K562 (cell line): ENCODE measurements around the gene SBF1. TPM values are rescaled to one million over a fixed set of nuclear protein-coding genes. Genes with fewer than 3 reads are reported as not detected.

Experiments used
- ATAC-seq: fragments of 200-7000 bp; cut with Tn5 transposase; 3 replicates; pipeline ENCODE4 v1.9.1; 2020; ENCODE audit warnings: moderate library complexity
- BruUV-seq: library from RNA; stranded (reverse); fragments of 400-500 nt; replicated peaks from 2 replicates; lab custom pipeline; 2021; lab: Mats Ljungman, UMichigan
- CTCF ChIA-PET: fragments of 300-600 bp; formaldehyde crosslinking; extraction: SDS; loops from one replicate; lab custom pipeline; 2021; ENCODE audit warnings: low intra/inter-chr PET ratio; lab: Yijun Ruan, JAX
- POLR2A ChIA-PET: fragments of 300-600, 350-650 bp; sonication (Branson Sonifier 250); formaldehyde crosslinking; extraction: SDS; loops from one replicate; lab custom pipeline; 2021; ENCODE audit warnings: antibody characterized with exemption, inconsistent platforms; lab: Yijun Ruan, JAX
- DNase-seq, 4 experiments: peaks; one replicate each; pipeline versions ENCODE4 v3.0.0 to v3.0.0-alpha.2; 2011 to 2018; ENCODE audit warnings: low spot score in 3 of 4, mixed read lengths in 3 of 4; ENCODE audit errors: extremely low read depth in 1 of 4
- FAIRE-seq: peaks from 2 replicates; lab custom pipeline; 2011; peaks lifted over from hg19 to GRCh38; lab: Jason Lieb, UNC
- H2AFZ ChIP-seq: 2 replicates; pipeline ENCODE4 v1.6.0; 2011; ENCODE audit warnings: low read depth, low read length, control low read depth, inconsistent platforms
- H3K27ac ChIP-seq: fragments of 200-600 bp; 3 replicates; pipeline ENCODE4 v1.8.0; 2011; ENCODE audit warnings: low read depth, mild to moderate bottlenecking, control low read depth, inconsistent platforms, low read length, moderate library complexity, mixed read lengths; ENCODE audit errors: extremely low read depth
- H3K27me3 ChIP-seq, 2 experiments: fragments of 300-600 bp in 1 of 2; 2 replicates in 1 of 2; 3 replicates in 1 of 2; pipeline versions ENCODE4 v1.6.0 to v1.8.0; 2011; ENCODE audit warnings: inconsistent platforms in 2 of 2, low read length in 2 of 2, mild to moderate bottlenecking in 1 of 2, mixed read lengths in 1 of 2, moderate library complexity in 1 of 2; ENCODE audit not compliant: control insufficient read depth in 2 of 2, insufficient read depth in 2 of 2
- H3K36me3 ChIP-seq: fragments of 300-600 bp; 3 replicates; pipeline ENCODE4 v1.8.0; 2011; ENCODE audit warnings: mild to moderate bottlenecking, low read length, inconsistent platforms; ENCODE audit not compliant: control insufficient read depth, insufficient read depth
- H3K4me1 ChIP-seq, 2 experiments: fragments of 200-600 bp in 1 of 2; replicated peaks in 1 of 2; 2 replicates in 1 of 2; 3 replicates in 1 of 2; pipeline versions ENCODE4 v1.5.1 to v1.8.0; 2011; ENCODE audit warnings: inconsistent platforms in 2 of 2, low read length in 2 of 2, mild to moderate bottlenecking in 1 of 2, mixed read lengths in 1 of 2, moderate library complexity in 1 of 2; ENCODE audit not compliant: control insufficient read depth in 2 of 2, insufficient read depth in 2 of 2
- H3K4me2 ChIP-seq: 2 replicates; pipeline ENCODE4 v1.6.1; 2011; ENCODE audit warnings: low read length, control low read depth, inconsistent platforms, mixed read lengths; ENCODE audit not compliant: insufficient read depth
- H3K4me3 ChIP-seq: fragments of 200-600 bp; sonication (generic), shearing (Covaris generic); 2 replicates; pipeline ENCODE4 v1.5.1; 2016; ENCODE audit warnings: control low read depth, inconsistent platforms
- H3K79me2 ChIP-seq: fragments of 200-600 bp; 3 replicates; pipeline ENCODE4 v1.8.0; 2011; ENCODE audit warnings: low read length, inconsistent platforms; ENCODE audit not compliant: control insufficient read depth, insufficient read depth
- H3K9ac ChIP-seq, 2 experiments: 2 replicates each; pipeline versions ENCODE4 v1.6.0 to v1.6.1; 2011; ENCODE audit warnings: low read depth in 2 of 2, low read length in 2 of 2, control low read depth in 1 of 2, inconsistent platforms in 1 of 2, mild to moderate bottlenecking in 1 of 2, mixed read lengths in 1 of 2; ENCODE audit not compliant: insufficient read depth in 1 of 2
- H3K9me1 ChIP-seq: one replicate; pipeline ENCODE4 v1.6.0; 2011; ENCODE audit warnings: inconsistent platforms, mild to moderate bottlenecking, low read length, moderate library complexity; ENCODE audit not compliant: control insufficient read depth, insufficient read depth
- H3K9me3 ChIP-seq: replicated peaks from 2 replicates; pipeline ENCODE4 v1.5.1; 2011; ENCODE audit warnings: low read depth, low read length, inconsistent platforms; ENCODE audit not compliant: control insufficient read depth, insufficient read depth
- H4K20me1 ChIP-seq: replicated peaks from 2 replicates; pipeline ENCODE4 v1.6.1; 2011; ENCODE audit warnings: low read length, inconsistent platforms, mixed read lengths; ENCODE audit not compliant: control insufficient read depth, insufficient read depth
- MYNN ChIP-seq, 2 experiments: sonication (generic); formaldehyde crosslinking in 1 of 2; IDR thresholded peaks; 2 replicates each; pipeline versions ENCODE4 v1.5.0 to v1.6.1; 2016 to 2020; ENCODE audit warnings: antibody characterized with exemption in 1 of 2, missing genetic modification reagents in 1 of 2
- PHB ChIP-seq: fragments of 250-450 bp; sonication (Bioruptor Pico); IDR thresholded peaks from 2 replicates; pipeline ENCODE4 v1.5.0; 2021
- RHOXF2B ChIP-seq: fragments of 250-450 bp; sonication (Bioruptor Pico); conservative IDR thresholded peaks from 2 replicates; pipeline ENCODE4 v1.5.1; 2021
- SMARCB1 ChIP-seq: IDR thresholded peaks from 2 replicates; pipeline ENCODE4 v1.6.1; 2011; ENCODE audit warnings: improper control_type of control experiment, low read depth; ENCODE audit not compliant: insufficient read length
- TAF7 ChIP-seq: fragments of 450-650 bp; IDR thresholded peaks from 2 replicates; pipeline ENCODE4 v1.6.1; 2016; ENCODE audit warnings: missing genetic modification characterization, missing compliant biosample characterization
- WGBS: fragments of 100-300 bp; shearing (Covaris generic); methylation state at CpG from one replicate; pipeline ENCODE4 v1.1.6; 2016; ENCODE audit warnings: low coverage, mixed read lengths; ENCODE audit not compliant: insufficient coverage; ENCODE audit errors: missing lambda C conversion rate; 5-methylcytosine and 5-hydroxymethylcytosine counted together
- in situ Hi-C: fragments of 300-500 bp; cut with MboI; formaldehyde crosslinking; loops from 4 replicates; pipeline ENCODE4 v1.15.0; 2018; ENCODE audit warnings: inconsistent platforms, mixed read lengths
- intact Hi-C: fragments of 100-400 bp; cut with micrococcal nuclease; formaldehyde crosslinking; loops from 2 replicates; pipeline ENCODE4 v1.14.2; 2022
- polyA plus RNA-seq, 8 experiments: library from polyadenylated mRNA; depleted of rRNA in 4 of 8; stranded (reverse) in 5 of 8; unstranded in 3 of 8; fragments of >200 nt; fragmentation: Nextera tagmentation in 2 of 8; fragmentation: Illumina TruSeq in 1 of 8; extraction: Ambion mirVana in 2 of 8; extraction: Trizol in 1 of 8; gene quantifications; 2 replicates each; pipeline versions ENCODE4 v1.2.1 to v1.2.3, GENCODE V29; 2011 to 2014; ENCODE audit warnings: inconsistent platforms in 1 of 8, missing spikeins in 1 of 8
- total RNA-seq, 7 experiments: library from RNA; depleted of rRNA in 6 of 7; stranded (reverse); fragments of >200 nt in 6 of 7; fragmentation: Illumina TruSeq in 2 of 7; extraction: Trizol in 2 of 7; gene quantifications; 2 replicates each; pipeline versions ENCODE4 v1.2.1 to v1.2.3, GENCODE V29; 2011 to 2021; ENCODE audit warnings: low replicate concordance in 1 of 7
- TF ChIP-seq, protein P1 (sequence below): fragments of 250-450 bp; sonication (Bioruptor Pico); IDR thresholded peaks from 2 replicates; pipeline ENCODE4 v1.4.0; 2020; ENCODE audit warnings: mild to moderate bottlenecking
- TF ChIP-seq, protein P2 (sequence below): fragments of 200-800 bp; sonication (Bioruptor generic); IDR thresholded peaks from 2 replicates; pipeline ENCODE4 v1.6.1; 2017; ENCODE audit warnings: missing genetic modification characterization, missing compliant biosample characterization
- TF ChIP-seq, protein P3 (sequence below): fragments of 200-800 bp; sonication (Bioruptor generic); IDR thresholded peaks from 2 replicates; pipeline ENCODE4 v1.6.1; 2017; ENCODE audit warnings: missing genetic modification characterization, missing compliant biosample characterization
- TF ChIP-seq, protein P4 (sequence below), 2 experiments: IDR thresholded peaks; 2 replicates each; pipeline ENCODE4 v1.6.1; 2012; ENCODE audit warnings: improper control_type of control experiment in 2 of 2, low read depth in 2 of 2, low read length in 2 of 2, borderline replicate concordance in 1 of 2
- TF ChIP-seq, protein P5 (sequence below): fragments of 250-450 bp; sonication (Bioruptor Pico); IDR thresholded peaks from 2 replicates; pipeline ENCODE4 v1.8.0; 2021; ENCODE audit warnings: moderate library complexity, mild to moderate bottlenecking, inconsistent platforms

The SBF1 gene
- total and polyA plus RNA-seq, 9 of the 15 experiments (the other 6 are each of a cell fraction or from before 2014, with no cell fraction given) = 0.44 to 50.4 (median 11.4) TPM

DNA sequence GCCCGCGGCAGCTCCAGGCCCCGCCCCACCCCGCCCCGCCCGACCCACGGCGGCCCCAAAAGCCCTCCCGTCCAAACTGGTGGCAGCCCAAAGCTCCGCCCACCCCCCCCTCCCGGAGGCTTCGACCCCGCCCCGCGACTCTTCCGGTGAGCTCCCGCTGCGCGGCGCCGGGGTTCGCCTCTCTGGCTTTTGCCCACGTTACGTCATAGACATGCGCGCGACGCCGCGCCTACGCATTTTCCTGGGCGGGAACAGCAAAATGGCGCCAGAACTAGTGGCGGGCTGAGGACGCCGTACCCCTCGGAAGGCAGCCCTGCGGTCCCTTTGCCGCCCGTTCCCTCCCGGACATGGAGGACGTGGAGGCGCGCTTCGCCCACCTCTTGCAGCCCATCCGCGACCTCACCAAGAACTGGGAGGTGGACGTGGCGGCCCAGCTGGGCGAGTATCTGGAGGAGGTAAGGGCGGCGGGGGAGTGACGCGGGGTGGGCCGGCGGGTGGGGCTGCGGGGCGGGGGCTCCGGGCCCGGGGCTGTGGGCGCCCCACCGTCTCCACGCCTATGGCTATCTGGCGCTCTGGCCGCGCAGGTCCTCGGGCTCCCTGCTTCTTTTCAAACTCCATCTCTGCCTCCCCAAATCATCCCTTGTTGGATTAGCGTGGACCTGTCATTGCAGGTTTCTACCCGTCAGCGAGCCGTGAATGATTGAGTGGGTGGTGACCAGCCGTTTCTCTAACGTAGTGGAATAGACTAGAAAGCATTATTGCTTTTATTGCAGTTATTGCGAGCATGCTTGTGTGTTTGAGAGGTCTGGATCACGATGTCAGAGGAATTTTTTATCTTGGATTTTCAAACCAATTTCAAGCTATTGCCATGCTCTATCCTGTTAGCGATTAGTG is 33.4 kb upstream of the SBF1 start, which contains the start of gene NCAPH2:
Gene NCAPH2, plus strand, starts transcription at position 234 of the 894 bp plus-strand sequence. Its CDS starts 114 bp downstream, at position 348.
- peaks cover 33% of the 10 kb centered on the region; the same call in 1 of the 3 replicates for H3K36me3 ChIP-seq
- intact Hi-C loops = no loop called here
- 2% methylated on average over 21 of the region's 76 CpGs for WGBS
- in situ Hi-C loops = no loop called here
- H3K9me3 ChIP-seq = no peaks in the 10 kb centered on the region
- H3K4me3 ChIP-seq = peak within 1 kb of the TSS; percentile 87
- POLR2A ChIA-PET = interaction anchor here (0.6 to 5.7 kb wide), 8 partner anchors 10 to 186 kb away, joined by 3 to 65 read pairs (median 3); partner anchors contain the start of genes MIOX and SCO2
- ATAC-seq = peak; percentile 81
- H3K4me2 ChIP-seq = peak within 1 kb of the TSS; percentile 91
- H3K27ac ChIP-seq = peak within 1 kb of the TSS; percentile 98
- peaks cover 52% of the 10 kb centered on the region for H3K79me2 ChIP-seq
- H3K4me1 ChIP-seq = peaks cover 0 to 31% of the 10 kb centered on the region in 2 experiments; a peak in 3 of 5 replicates
- peak within 1 kb of the TSS; percentile 87 to 99 for H3K9ac ChIP-seq
- DNase-seq = peak; percentile 72 to 97 (median 86)
- FAIRE-seq = peak; percentile 84
- no TSS peak for BruUV-seq
- CTCF ChIA-PET = no interaction called here
- H3K27me3 ChIP-seq = no peaks in the 10 kb centered on the region
- H3K9me1 ChIP-seq = no peaks in the 10 kb centered on the region
- H4K20me1 ChIP-seq = no peaks in the 10 kb centered on the region
- H2AFZ ChIP-seq = peak within 1 kb of the TSS; percentile 93
- TF ChIP-seq, protein P1, sequence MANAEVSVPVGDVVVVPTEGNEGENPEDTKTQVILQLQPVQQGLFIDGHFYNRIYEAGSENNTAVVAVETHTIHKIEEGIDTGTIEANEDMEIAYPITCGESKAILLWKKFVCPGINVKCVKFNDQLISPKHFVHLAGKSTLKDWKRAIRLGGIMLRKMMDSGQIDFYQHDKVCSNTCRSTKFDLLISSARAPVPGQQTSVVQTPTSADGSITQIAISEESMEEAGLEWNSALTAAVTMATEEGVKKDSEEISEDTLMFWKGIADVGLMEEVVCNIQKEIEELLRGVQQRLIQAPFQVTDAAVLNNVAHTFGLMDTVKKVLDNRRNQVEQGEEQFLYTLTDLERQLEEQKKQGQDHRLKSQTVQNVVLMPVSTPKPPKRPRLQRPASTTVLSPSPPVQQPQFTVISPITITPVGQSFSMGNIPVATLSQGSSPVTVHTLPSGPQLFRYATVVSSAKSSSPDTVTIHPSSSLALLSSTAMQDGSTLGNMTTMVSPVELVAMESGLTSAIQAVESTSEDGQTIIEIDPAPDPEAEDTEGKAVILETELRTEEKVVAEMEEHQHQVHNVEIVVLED (CRISPR knock-in tag) = peak; percentile 60
- TF ChIP-seq, protein P2, sequence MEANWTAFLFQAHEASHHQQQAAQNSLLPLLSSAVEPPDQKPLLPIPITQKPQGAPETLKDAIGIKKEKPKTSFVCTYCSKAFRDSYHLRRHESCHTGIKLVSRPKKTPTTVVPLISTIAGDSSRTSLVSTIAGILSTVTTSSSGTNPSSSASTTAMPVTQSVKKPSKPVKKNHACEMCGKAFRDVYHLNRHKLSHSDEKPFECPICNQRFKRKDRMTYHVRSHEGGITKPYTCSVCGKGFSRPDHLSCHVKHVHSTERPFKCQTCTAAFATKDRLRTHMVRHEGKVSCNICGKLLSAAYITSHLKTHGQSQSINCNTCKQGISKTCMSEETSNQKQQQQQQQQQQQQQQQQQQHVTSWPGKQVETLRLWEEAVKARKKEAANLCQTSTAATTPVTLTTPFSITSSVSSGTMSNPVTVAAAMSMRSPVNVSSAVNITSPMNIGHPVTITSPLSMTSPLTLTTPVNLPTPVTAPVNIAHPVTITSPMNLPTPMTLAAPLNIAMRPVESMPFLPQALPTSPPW (CRISPR knock-in tag) = peak; percentile 87
- TF ChIP-seq, protein P3, sequence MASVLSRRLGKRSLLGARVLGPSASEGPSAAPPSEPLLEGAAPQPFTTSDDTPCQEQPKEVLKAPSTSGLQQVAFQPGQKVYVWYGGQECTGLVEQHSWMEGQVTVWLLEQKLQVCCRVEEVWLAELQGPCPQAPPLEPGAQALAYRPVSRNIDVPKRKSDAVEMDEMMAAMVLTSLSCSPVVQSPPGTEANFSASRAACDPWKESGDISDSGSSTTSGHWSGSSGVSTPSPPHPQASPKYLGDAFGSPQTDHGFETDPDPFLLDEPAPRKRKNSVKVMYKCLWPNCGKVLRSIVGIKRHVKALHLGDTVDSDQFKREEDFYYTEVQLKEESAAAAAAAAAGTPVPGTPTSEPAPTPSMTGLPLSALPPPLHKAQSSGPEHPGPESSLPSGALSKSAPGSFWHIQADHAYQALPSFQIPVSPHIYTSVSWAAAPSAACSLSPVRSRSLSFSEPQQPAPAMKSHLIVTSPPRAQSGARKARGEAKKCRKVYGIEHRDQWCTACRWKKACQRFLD (CRISPR knock-in tag) = no peak
- TF ChIP-seq TAF7 (tag) (peak; percentile 88), SMARCB1 (no peak), PHB (CRISPR knock-in tag) (no peak), MYNN (IDR thresholded peaks at IDR 0.05) (no peak), MYNN (CRISPR knock-in tag; IDR thresholded peaks at IDR 0.05) (no peak), RHOXF2B (CRISPR knock-in tag) (no peak)
- TF ChIP-seq, protein P4, sequence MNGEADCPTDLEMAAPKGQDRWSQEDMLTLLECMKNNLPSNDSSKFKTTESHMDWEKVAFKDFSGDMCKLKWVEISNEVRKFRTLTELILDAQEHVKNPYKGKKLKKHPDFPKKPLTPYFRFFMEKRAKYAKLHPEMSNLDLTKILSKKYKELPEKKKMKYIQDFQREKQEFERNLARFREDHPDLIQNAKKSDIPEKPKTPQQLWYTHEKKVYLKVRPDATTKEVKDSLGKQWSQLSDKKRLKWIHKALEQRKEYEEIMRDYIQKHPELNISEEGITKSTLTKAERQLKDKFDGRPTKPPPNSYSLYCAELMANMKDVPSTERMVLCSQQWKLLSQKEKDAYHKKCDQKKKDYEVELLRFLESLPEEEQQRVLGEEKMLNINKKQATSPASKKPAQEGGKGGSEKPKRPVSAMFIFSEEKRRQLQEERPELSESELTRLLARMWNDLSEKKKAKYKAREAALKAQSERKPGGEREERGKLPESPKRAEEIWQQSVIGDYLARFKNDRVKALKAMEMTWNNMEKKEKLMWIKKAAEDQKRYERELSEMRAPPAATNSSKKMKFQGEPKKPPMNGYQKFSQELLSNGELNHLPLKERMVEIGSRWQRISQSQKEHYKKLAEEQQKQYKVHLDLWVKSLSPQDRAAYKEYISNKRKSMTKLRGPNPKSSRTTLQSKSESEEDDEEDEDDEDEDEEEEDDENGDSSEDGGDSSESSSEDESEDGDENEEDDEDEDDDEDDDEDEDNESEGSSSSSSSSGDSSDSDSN (IDR thresholded peaks at IDR 0.05; ENCODE audit: borderline replicate concordance in 1 of 2, low read depth in 2 of 2, low read length in 2 of 2) = no peak
- TF ChIP-seq, protein P5, sequence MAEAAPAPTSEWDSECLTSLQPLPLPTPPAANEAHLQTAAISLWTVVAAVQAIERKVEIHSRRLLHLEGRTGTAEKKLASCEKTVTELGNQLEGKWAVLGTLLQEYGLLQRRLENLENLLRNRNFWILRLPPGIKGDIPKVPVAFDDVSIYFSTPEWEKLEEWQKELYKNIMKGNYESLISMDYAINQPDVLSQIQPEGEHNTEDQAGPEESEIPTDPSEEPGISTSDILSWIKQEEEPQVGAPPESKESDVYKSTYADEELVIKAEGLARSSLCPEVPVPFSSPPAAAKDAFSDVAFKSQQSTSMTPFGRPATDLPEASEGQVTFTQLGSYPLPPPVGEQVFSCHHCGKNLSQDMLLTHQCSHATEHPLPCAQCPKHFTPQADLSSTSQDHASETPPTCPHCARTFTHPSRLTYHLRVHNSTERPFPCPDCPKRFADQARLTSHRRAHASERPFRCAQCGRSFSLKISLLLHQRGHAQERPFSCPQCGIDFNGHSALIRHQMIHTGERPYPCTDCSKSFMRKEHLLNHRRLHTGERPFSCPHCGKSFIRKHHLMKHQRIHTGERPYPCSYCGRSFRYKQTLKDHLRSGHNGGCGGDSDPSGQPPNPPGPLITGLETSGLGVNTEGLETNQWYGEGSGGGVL (CRISPR knock-in tag) = no peak
